GM23248 (cell line): ENCODE data around the gene OR6V1.

Source experiments
- EZH2 ChIP-seq: fragments of 200-600 bp; sonication (generic); IDR thresholded peaks from 2 replicates; pipeline ENCODE4 v1.6.1; 2018; ENCODE audit warnings: antibody characterized with exemption, mild to moderate bottlenecking; ENCODE audit not compliant: insufficient read depth, poor library complexity, severe bottlenecking
- EZH2phosphoT487 ChIP-seq: fragments of 200-600 bp; sonication (generic); IDR thresholded peaks from 2 replicates; pipeline ENCODE4 v1.6.1; 2018; ENCODE audit warnings: antibody characterized with exemption, moderate library complexity, mild to moderate bottlenecking, low read depth; ENCODE audit not compliant: insufficient read depth

GRCh38 chr7:143005632-143006260 lies 46.4 kb upstream of the OR6V1 start:
- no peak for TF ChIP-seq EZH2
- TF ChIP-seq EZH2phosphoT487, result no peak
